ENCODE data around the gene GPR107.

GPR107 gene

DNA sequence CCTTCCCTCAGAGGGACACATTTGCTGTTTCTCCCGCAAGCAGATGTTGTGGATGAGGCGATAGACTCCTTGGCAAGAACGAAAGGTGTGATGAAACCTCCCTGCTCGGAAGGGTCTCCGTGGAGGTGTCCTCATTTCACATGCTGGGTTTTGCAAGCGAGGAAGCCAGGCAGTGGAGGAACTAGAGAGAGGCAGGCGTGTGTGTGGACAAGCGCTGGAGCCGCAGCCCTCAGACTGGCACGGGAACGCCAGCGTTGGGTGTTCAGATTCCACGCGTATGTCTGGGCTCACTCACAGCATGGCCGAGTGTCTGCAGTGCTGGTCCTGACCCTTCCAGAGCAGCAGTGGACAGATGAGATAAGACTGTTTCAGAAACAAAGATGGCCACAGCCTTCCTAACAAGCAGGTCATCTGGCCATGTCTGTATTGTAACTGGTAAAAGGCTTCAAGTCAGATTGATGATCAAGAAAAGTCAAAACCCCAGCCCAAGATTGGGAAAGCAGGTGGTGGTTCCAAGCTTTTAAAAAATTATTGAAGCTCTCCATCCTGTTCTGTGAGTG is 83.5 kb downstream of the GPR107 start:
- no peak for DNase-seq (ENCODE audit: low read depth in 3 of 3)

DNA sequence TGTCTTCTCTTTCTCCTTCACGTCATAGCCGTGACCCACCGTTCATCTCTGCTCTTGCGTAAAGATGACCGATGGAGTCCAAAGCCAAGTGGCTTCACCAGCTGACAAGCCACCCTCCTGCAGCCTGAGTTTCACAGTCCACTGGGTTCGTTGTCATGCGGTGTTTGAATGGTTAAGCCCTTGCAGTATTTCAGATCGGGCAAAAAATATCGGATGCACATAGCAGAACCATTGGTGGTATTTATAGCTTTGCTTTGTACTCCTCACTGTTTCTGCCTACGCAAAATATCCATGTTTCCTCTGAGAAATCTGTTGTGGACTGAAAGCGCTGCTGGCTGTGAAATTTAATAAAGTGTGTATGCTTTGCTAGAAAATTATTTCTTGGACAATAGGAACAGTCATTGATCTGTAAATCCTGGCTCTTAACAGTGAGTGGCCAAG is 84.0 kb downstream of the GPR107 start:
- DNase-seq (ENCODE audit: low read depth in 3 of 3): no peak

DNA sequence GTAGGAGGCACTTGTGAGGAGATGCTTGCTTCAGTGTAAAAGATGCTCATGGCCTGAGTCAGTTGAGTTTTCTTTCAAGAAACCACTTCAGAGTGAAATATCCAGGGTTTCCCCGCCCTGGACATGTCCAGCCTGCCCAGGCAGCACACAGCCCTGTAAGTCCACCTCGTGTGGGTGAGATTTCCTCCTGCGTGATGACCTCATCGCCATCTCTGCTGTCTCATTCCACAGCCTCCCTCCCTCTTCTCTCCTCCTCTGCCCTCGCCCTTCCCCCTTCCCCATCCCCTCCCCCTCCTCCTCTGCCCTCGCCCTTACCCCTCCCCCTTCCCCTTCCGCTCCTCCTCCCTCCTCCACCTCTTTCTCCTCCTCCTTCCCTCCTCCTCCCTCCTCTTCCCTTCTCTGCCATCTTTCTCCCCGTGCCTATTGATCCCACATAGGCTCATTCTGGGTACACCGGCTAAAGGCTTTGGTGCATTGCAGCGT is 84.5 kb downstream of the GPR107 start:
- peak in 1 of 3 experiments; percentile 13 for DNase-seq (ENCODE audit: low read depth in 3 of 3)

DNA sequence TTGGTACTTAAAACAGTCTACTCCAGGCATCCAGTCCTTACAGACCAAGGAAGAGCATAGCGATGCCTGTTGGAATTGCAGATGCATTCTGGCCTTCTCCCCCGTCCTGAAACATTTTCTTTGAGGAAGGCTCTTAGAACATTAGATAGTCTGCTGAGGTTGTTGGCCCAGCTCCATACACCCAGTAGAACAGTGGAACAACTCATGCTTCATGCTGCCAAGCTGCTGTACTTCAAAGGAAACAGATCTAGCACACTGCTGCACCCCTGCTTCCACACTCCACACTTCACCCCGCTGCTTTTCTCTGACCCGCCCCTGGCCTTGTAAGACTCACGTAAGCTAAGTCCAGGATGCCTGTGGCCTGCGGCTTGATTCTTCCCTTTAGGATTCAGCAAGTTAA is 85.1 kb downstream of the GPR107 start:
- DNase-seq (ENCODE audit: low read depth in 3 of 3): no peak

DNA sequence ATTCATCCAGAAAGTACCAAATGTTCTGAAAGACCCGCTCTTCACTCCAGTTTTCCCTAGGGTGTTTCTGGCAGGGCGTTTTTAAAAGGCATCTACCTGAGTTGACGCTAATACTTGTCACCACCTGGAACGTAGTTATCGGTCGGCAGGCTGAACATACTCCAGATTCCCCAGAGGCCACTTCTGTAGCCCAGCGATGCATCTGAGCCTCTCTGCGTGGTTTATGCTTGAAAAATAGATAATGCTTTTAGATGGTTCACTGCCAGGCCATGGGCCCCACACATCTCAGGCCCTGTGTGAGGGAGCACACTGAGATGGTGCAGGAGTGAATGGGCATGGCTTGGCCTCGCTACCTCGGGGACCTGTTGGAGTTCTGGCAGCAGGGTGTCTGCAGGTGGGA is 85.5 kb downstream of the GPR107 start:
- no peak for DNase-seq (ENCODE audit: low read depth in 3 of 3)

- peak in 1 of 3 experiments; percentile 50 for DNase-seq (ENCODE audit: low read depth in 3 of 3)
Observed at GRCh38 chr9:130140706-130141105, 87.0 kb downstream of the GPR107 start.

DNA sequence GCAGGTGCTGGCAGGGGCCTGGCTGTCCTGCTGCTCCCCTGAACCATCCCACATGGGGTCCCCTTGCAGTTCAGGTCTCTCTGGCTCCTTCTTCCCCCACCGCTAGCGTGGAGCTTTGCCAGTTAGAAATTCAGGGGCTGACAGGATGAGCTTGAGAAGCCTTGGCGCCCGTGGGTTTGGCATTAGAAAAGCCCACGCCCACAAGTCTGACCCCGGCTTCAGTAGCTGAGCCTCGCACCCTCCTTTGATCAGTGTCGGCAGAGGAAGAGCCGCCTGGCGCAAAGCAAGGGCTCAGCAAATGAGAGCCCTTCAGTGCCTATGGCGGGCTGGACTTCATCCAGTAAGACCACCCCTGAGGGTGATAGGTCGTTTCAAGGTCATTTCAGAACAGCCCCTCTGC is 88.3 kb downstream of the GPR107 start:
- DNase-seq (ENCODE audit: low read depth in 3 of 3): no peak

GRCh38 chr9:130142641-130143040 is 88.9 kb downstream of the GPR107 start:
- DNase-seq (ENCODE audit: low read depth in 3 of 3): no peak

GRCh38 chr9:130143279-130143893 is 89.7 kb downstream of the GPR107 start:
- no peak for DNase-seq (ENCODE audit: low read depth in 3 of 3)

DNA sequence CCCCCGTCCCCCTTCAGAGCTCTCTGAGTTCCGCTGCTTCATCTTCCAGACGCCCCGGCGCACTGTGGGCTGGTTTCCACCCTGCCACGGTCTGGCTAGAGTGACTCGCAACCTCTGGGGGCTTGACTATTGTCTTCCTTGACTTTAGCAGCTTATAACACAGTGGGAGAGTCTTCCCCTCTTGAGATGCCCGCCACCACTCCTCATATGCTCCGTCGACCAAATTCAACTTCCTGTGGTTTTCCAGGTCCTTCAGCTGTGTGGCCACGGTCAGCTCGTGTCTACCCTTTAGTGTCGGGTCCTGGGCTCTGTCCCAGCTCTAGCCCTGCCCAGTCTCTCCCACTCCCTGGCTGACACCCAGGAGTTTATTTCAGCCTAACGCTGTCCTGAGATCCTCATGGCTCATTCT is 90.3 kb downstream of the GPR107 start:
- DNase-seq (ENCODE audit: low read depth in 3 of 3): peak in 1 of 3 experiments; percentile 15

GRCh38 chr9:130144703-130145102 is 91.0 kb downstream of the GPR107 start:
- DNase-seq (ENCODE audit: low read depth in 3 of 3): no peak

DNA sequence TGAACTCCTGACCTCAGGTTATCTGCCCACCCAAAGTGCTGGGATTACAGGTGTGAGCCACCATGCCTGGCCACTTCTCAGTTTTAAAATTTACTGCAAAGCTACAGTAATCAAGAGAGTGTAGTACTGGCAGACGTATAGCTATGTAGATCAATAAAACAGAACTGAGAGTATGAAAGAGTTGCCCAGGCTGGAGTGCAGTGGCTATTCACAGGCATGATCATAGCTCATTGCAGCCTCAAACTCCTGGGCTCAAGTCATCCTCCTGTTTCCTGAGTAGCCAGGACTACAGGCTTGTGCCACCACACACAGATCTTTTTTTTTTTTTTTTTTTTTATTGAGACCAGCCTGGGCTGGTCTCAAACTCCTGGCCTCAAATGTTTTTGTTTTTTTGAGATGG is 92.0 kb downstream of the GPR107 start:
- DNase-seq (ENCODE audit: low read depth in 3 of 3): no peak

DNA sequence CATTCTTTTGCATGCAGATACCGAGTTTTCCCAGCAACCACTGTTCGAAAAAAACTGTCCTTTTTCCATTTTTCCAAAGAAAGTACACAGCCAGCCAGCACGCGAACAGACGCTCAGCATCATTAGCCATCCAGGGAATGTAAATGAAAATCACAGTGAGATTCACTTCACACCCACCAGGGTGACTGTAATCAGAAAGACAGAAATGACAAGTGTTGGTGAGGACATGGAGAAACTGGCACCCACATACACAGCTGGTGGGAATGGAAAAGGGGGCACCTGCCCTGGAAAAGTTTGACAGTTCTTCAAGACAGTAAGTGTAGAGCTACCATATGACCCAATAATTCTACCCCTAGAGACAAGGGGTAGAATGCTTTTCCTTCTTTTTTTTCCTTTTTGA is 93.5 kb downstream of the GPR107 start:
- DNase-seq (ENCODE audit: low read depth in 3 of 3): no peak

GRCh38 chr9:130147910-130148309 is 94.2 kb downstream of the GPR107 start:
- no peak for DNase-seq (ENCODE audit: low read depth in 3 of 3)

DNA sequence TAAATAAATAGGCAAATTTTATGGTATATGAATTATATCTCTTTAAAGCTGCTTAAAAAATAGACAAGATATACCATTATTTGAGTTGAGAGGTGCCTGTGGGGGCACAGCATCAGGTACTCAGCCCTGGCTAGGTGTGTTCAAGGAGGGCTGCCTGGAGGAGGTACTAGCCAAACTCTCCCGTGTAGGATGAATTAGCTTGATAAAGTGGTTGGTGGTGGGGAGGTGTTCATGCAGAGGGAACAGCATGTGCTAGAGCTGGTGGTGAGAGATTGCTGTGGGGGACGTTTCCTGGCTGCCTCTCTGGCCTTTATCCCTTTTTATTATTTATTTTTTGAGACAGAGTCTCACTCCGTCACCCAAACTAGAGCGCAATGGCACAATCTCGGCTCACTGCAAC is 95.3 kb downstream of the GPR107 start:
- no peak for DNase-seq (ENCODE audit: low read depth in 3 of 3)

DNA sequence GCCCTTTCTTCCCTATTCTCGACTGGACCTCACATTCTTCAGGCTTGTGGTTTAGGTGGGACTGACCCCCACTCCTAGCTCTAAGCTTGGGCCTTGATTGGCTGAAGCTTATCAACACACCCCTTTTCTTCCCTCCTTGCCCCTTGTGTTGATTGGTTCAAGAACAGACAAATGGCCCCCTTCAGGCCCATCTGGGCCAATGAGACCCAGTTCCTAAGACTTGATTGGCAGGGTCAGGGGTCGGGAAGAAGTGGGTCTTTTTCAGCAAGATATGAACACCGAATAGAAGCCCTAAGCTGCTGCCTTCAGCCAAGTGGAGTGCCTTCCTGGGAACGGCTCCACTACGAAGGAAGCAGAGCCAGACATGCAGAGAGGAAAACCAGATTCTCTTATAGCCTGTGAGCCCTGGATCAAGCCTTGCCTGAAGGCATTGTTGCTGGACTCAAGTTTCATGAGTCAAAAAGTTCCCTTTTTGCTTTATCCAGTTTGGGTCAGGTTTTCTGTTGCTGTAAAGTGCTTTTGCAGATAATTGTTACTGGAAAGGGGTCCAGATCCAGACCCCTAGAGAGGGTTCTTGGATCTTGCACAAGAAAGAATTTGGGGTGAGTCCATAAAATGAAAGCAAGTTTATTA is 96.1 kb downstream of the GPR107 start:
- DNase-seq (ENCODE audit: low read depth in 3 of 3): no peak

DNA sequence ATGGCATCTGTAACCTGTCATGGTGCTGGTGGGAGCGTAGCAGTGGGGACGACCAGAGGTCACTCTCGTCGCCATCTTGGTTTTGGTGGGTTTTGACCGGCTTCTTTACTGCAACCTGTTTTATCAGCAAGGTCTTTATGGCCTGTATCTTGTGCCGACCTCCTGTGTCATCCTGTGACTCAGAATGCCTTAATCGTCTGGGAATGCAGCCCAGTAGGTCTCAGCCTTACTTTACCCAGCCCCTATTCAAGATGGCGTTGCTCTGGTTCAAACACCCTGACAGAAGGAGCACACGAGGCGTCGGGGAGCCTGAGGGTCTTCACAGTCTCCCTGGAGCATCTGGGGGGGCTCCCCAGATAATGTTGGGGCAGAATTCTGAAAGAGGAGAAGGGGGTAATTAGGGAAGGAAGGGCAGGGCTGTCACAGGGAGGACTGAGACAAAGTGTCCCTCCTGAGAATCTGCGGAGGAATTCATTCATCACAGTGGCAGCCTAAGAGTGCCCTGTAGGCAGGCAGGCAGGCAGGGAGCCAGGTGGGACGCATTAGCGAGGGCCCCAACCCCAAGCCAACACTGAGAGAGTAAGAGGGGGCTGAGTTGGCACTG is 97.2 kb downstream of the GPR107 start:
- no peak for DNase-seq (ENCODE audit: low read depth in 3 of 3)

DNA sequence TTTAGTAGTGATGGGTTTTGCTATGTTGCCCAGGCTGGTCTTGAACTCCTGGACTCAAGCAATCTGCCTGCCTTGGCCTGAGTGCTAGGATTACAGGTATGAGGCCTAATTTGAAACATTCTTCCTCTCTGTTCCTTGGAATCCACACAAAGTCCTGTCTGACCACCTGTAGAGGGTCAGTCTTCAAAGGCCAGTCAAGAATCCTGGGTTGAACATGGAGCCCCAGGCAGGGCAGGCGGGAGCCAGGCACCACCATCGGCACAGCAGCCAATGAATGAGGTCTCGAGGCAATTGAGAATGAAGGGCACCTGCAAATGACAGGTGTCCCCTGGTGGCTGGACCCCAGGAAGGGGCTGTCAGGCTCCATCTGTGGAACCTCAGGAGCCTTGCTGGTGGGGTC is 101.1 kb downstream of the GPR107 start:
- DNase-seq (ENCODE audit: low read depth in 3 of 3): no peak

- no peak for DNase-seq (ENCODE audit: low read depth in 3 of 3)
Observed at GRCh38 chr9:130155647-130156046, 101.9 kb downstream of the GPR107 start.

GRCh38 chr9:130156672-130157071 is 103.0 kb downstream of the GPR107 start:
- DNase-seq (ENCODE audit: low read depth in 3 of 3): no peak

GRCh38 chr9:130157079-130157478 is 103.4 kb downstream of the GPR107 start:
- no peak for DNase-seq (ENCODE audit: low read depth in 3 of 3)

GRCh38 chr9:130158001-130158400 is 104.3 kb downstream of the GPR107 start:
- no peak for DNase-seq (ENCODE audit: low read depth in 3 of 3)

GRCh38 chr9:130159057-130159456 is 105.4 kb downstream of the GPR107 start:
- no peak for DNase-seq (ENCODE audit: low read depth in 3 of 3)

Data from stimulated activated CD4-positive, alpha-beta T cell treated with anti-CD3 and anti-CD28 coated beads, TNF-alpha, amount 100 ng/mL, for 24 hours (primary cell).